Type B pancreatic cell (in vitro differentiated cells): ENCODE data around the gene MSL1. TPM values are rescaled to one million over a fixed set of nuclear protein-coding genes. Genes with fewer than 3 reads are reported as not detected.
A peak's percentile ranks its signal among the peaks of the same experiment; 100 is the strongest.

ENCODE experiments used
- DNase-seq: peaks from one replicate; pipeline ENCODE4 v3.0.0; 2021; ENCODE audit warnings: mixed read lengths; ENCODE audit not compliant: unreplicated experiment; ENCODE audit errors: extremely low spot score
- H3K27ac Mint-ChIP-seq: 2 replicates; pipeline ENCODE4 v1.8.0; 2021; ENCODE audit warnings: mild to moderate bottlenecking, mixed read lengths
- H3K27me3 Mint-ChIP-seq: 2 replicates; pipeline ENCODE4 v1.8.0; 2021; ENCODE audit warnings: mixed read lengths
- H3K36me3 Mint-ChIP-seq: 2 replicates; pipeline ENCODE4 v1.8.0; 2021; ENCODE audit warnings: mixed read lengths
- H3K4me1 Mint-ChIP-seq: one replicate; pipeline ENCODE4 v1.8.0; 2021; ENCODE audit warnings: mixed read lengths; ENCODE audit not compliant: unreplicated experiment
- H3K4me3 Mint-ChIP-seq: 2 replicates; pipeline ENCODE4 v1.8.0; 2021; ENCODE audit warnings: mild to moderate bottlenecking, mixed read lengths
- H3K9me3 Mint-ChIP-seq: 2 replicates; pipeline ENCODE4 v1.8.0; 2021; ENCODE audit warnings: mixed read lengths
- long read RNA-seq: library from polyadenylated mRNA; unstranded; transcript quantifications from one replicate; pipeline ENCODE4 v2.0.0, GENCODE V29; 2020
- total RNA-seq: library from RNA; stranded (reverse); gene quantifications from 2 replicates; pipeline ENCODE4 v1.2.1, GENCODE V29; 2021; ENCODE audit warnings: low replicate concordance
- TF ChIP-seq, protein P1 (sequence below): fragments of 200-600 bp; sonication (generic); conservative IDR thresholded peaks from 2 replicates; pipeline ENCODE4 v1.5.0; 2021; ENCODE audit warnings: antibody characterized with exemption, mild to moderate bottlenecking

Gene MSL1
- 86.3 and 128 TPM in 2 replicates for total RNA-seq
- long read RNA-seq, full-length matches to known transcripts, result 4 of 31 reads
- long read RNA-seq, partial matches to known transcripts, result 8 of 31 reads
- long read RNA-seq, other reads (novel, unspliced or antisense), result 19 of 31 reads

DNA sequence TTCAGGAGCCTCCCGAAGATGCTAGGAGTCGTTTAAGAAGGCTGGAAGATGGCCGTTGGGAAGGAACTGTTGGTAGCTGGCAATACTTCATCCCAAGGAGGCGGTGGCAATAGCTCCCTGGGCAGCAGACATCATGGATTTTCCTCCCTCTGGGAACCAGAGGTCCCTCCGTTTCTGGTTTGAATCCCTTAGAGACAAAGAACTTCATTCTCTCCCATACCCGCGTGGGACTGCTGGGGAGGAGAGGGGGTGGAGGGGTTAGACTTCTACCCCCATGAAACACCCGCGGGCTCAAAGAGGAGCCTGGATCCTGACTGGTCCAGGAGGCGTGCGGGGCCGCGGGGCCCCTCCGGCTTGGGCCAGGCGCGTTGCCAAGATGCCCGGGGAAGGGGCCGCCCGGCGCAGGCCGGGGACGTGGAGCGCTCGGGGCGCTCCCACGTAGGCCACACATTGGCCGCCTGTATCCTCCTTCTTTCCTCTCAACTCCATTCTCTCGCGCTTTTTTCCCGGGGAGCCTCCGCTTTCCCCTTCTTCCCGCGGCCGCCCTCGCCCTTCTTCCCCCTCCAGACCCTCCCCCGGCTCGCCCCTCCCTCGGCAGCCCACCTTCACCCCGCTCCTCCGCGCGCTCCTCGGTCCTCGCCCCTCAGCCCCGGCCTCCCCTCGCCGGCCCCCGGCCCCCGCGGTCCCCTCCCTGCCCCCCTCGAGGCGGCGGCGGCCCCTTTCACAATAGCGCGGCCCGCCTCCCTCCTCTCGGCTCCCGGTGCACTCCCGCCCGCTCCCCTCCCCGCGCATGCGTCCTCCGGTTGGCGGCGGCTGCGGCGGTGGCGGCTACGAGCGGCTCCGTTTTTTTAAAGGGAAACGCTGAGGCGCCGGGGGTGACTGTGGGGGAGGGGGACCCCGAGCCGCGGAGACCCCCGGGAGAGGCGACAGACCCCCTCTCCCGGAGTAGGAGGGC lies at the start of gene MSL1:
TSS of gene MSL1 (plus strand) at position 791 of the 955 bp plus-strand sequence. CDS start 642 bp downstream, outside the sequence.
- TF ChIP-seq, protein P1, sequence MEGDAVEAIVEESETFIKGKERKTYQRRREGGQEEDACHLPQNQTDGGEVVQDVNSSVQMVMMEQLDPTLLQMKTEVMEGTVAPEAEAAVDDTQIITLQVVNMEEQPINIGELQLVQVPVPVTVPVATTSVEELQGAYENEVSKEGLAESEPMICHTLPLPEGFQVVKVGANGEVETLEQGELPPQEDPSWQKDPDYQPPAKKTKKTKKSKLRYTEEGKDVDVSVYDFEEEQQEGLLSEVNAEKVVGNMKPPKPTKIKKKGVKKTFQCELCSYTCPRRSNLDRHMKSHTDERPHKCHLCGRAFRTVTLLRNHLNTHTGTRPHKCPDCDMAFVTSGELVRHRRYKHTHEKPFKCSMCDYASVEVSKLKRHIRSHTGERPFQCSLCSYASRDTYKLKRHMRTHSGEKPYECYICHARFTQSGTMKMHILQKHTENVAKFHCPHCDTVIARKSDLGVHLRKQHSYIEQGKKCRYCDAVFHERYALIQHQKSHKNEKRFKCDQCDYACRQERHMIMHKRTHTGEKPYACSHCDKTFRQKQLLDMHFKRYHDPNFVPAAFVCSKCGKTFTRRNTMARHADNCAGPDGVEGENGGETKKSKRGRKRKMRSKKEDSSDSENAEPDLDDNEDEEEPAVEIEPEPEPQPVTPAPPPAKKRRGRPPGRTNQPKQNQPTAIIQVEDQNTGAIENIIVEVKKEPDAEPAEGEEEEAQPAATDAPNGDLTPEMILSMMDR, result no peak
- DNase-seq, result peak; percentile 94
- H3K4me3 Mint-ChIP-seq, result peak within 1 kb of the TSS; percentile 97
- peaks cover 22% of the 10 kb centered on the region for H3K4me1 Mint-ChIP-seq
- H3K9me3 Mint-ChIP-seq, result no peaks in the 10 kb centered on the region
- peak within 1 kb of the TSS; percentile 95 for H3K27ac Mint-ChIP-seq
- H3K27me3 Mint-ChIP-seq, result no peaks in the 10 kb centered on the region
- H3K36me3 Mint-ChIP-seq, result peaks cover 12% of the 10 kb centered on the region

GRCh38 chr17:40072040-40072734 lies 49.6 kb upstream of the MSL1 start:
- no peaks in the 10 kb centered on the region for H3K9me3 Mint-ChIP-seq
- H3K4me1 Mint-ChIP-seq, result peaks cover 61% of the 10 kb centered on the region
- no peaks in the 10 kb centered on the region for H3K36me3 Mint-ChIP-seq
- TF ChIP-seq, protein P1, result no peak
- no peak for DNase-seq
- H3K4me3 Mint-ChIP-seq, result no peak overlapping the region
- no peaks in the 10 kb centered on the region for H3K27me3 Mint-ChIP-seq
- H3K27ac Mint-ChIP-seq, result no peak overlapping the region

- Mint-ChIP-seq H3K36me3 (peaks cover under 1% of the 10 kb centered on the region), H3K27ac (no peak overlapping the region), H3K4me1 (peaks cover 56% of the 10 kb centered on the region), H3K4me3 (peak overlapping the region; percentile 25), H3K9me3 (no peaks in the 10 kb centered on the region), H3K27me3 (no peaks in the 10 kb centered on the region)
- TF ChIP-seq, protein P1, result no peak
- no peak for DNase-seq
Observed at GRCh38 chr17:40072735-40073346, 48.9 kb upstream of the MSL1 start.

DNA sequence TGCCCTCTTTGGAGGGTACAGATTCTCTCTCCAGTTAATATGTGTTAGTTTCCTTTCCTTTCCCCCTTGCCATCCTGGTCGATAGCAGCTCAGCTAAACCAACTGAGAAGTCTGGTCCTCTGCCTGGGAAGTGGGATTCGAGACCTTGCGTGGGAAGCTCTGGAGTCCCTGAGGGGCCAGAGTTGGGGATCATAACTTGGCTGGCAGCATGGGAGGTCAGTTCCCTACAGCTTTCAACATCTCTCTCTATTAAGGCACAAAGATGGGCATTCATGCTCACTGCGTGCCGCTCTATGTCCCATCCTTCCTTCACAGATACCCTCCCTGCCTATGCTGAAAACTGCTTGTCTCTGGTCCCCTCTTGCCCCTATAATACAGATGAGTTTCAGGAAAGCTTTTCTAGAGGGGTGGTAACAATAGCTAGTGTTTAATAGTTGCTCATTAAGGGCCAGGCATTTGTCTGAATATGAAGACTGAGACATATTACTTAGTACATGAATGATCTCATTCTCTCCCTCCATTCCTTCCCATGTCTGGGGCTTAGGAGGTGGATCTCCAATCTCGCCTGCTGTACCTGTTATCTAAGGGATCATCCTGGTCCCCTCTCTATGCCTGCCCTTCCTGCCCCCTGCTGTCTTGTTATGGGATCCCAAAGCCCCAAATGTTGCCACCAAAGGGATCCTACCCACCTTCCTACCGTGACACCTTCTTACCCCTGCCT lies 48.2 kb upstream of the MSL1 start:
- Mint-ChIP-seq H3K27me3 (no peaks in the 10 kb centered on the region), H3K9me3 (no peaks in the 10 kb centered on the region), H3K4me3 (no peak overlapping the region), H3K27ac (peak overlapping the region; percentile 9), H3K36me3 (peaks cover 3% of the 10 kb centered on the region), H3K4me1 (peaks cover 49% of the 10 kb centered on the region)
- DNase-seq, result no peak
- TF ChIP-seq, protein P1, result no peak

DNA sequence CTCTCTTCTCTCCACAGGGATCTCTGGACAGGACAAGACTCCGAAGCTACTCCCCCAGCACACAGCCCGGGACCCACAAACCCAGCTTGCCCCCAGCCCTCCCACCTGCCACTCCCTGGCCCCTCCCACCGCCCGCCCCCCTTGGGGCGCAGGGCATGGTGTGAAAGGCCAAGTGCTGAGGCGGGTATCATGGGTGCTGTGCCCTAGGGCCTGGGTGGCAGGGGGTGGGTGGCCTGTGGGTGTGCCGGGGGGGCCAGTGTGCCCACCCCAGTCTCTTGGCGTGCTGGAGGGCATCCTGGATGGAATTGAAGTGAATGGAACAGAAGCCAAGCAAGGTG lies 47.6 kb upstream of the MSL1 start:
- Mint-ChIP-seq H3K36me3 (peaks cover 3% of the 10 kb centered on the region), H3K9me3 (no peaks in the 10 kb centered on the region), H3K4me3 (no peak overlapping the region), H3K4me1 (peaks cover 45% of the 10 kb centered on the region), H3K27me3 (no peaks in the 10 kb centered on the region), H3K27ac (peak overlapping the region; percentile 9)
- DNase-seq, result no peak
- TF ChIP-seq, protein P1, result no peak
